T-helper 9 cell (primary cell): ENCODE measurements around the gene MARCHF10.
"Not testable (repeated sequence)": the region's sequence is repeated elsewhere in the genome, so short reads cannot be mapped to it uniquely, and the experiment has no call there.

Experiments
- DNase-seq: peaks from one replicate; pipeline ENCODE4 v3.0.0-alpha.2; 2020

The MARCHF10 gene

GRCh38 chr17:62693616-62694409 is 114.3 kb downstream of the MARCHF10 start:
- no peak for DNase-seq

GRCh38 chr17:62692721-62693431 is 115.2 kb downstream of the MARCHF10 start:
- no peak for DNase-seq

GRCh38 chr17:62692159-62692651 is 115.9 kb downstream of the MARCHF10 start:
- DNase-seq: no peak

GRCh38 chr17:62691589-62691915 is 116.6 kb downstream of the MARCHF10 start:
- DNase-seq: not testable (repeated sequence)

- DNase-seq: no peak
Measured at GRCh38 chr17:62690168-62690897, 117.8 kb downstream of the MARCHF10 start.

GRCh38 chr17:62689441-62690167 is 118.5 kb downstream of the MARCHF10 start:
- no peak for DNase-seq

GRCh38 chr17:62688398-62689160 is 119.5 kb downstream of the MARCHF10 start:
- no peak for DNase-seq

GRCh38 chr17:62687997-62688396 is 120.1 kb downstream of the MARCHF10 start:
- DNase-seq: no peak

- no peak for DNase-seq
Measured at GRCh38 chr17:62684179-62684578, 123.9 kb downstream of the MARCHF10 start.

- no peak for DNase-seq
Measured at GRCh38 chr17:62681939-62682381, 126.2 kb downstream of the MARCHF10 start.

GRCh38 chr17:62681061-62681938 is 126.8 kb downstream of the MARCHF10 start:
- DNase-seq: no peak

GRCh38 chr17:62680541-62681052 is 127.5 kb downstream of the MARCHF10 start:
- DNase-seq: no peak

GRCh38 chr17:62679866-62680377 is 128.2 kb downstream of the MARCHF10 start:
- no peak for DNase-seq

- DNase-seq: no peak
Measured at GRCh38 chr17:62678214-62678919, 129.7 kb downstream of the MARCHF10 start.

- no peak for DNase-seq
Measured at GRCh38 chr17:62676952-62677596, 131.0 kb downstream of the MARCHF10 start.

- no peak for DNase-seq
Measured at GRCh38 chr17:62676231-62676943, 131.7 kb downstream of the MARCHF10 start.

- no peak for DNase-seq
Measured at GRCh38 chr17:62675701-62676100, 132.4 kb downstream of the MARCHF10 start.

GRCh38 chr17:62675260-62675659 is 132.9 kb downstream of the MARCHF10 start:
- no peak for DNase-seq
